Fibroblast of skin of left biceps (primary cell): ENCODE measurements around the gene JARID2.
A peak's percentile ranks its signal among the peaks of the same experiment; 100 is the strongest.

ENCODE experiments used
- DNase-seq, 2 experiments: peaks; one replicate each; pipeline ENCODE4 v3.0.0-alpha.2; 2013; ENCODE audit warnings: low read depth in 2 of 2

JARID2 gene

GRCh38 chr6:15374119-15374518 is 128.2 kb downstream of the JARID2 start:
- no peak for DNase-seq

GRCh38 chr6:15375018-15375417 is 129.1 kb downstream of the JARID2 start:
- no peak for DNase-seq

GRCh38 chr6:15375638-15376290 is 129.9 kb downstream of the JARID2 start:
- DNase-seq: no peak

GRCh38 chr6:15376900-15377487 is 131.1 kb downstream of the JARID2 start:
- DNase-seq: no peak

GRCh38 chr6:15378272-15378671 is 132.4 kb downstream of the JARID2 start:
- no peak for DNase-seq

- DNase-seq: no peak
Observed at GRCh38 chr6:15378866-15379265, 133.0 kb downstream of the JARID2 start.

GRCh38 chr6:15380351-15380750 is 134.5 kb downstream of the JARID2 start:
- no peak for DNase-seq

GRCh38 chr6:15382089-15382488 is 136.2 kb downstream of the JARID2 start:
- no peak for DNase-seq

- DNase-seq: no peak
Observed at GRCh38 chr6:15382712-15383111, 136.8 kb downstream of the JARID2 start.

GRCh38 chr6:15384901-15385300 is 139.0 kb downstream of the JARID2 start:
- DNase-seq: no peak

- no peak for DNase-seq
Observed at GRCh38 chr6:15385521-15385920, 139.7 kb downstream of the JARID2 start.

- DNase-seq: no peak
Observed at GRCh38 chr6:15386110-15386755, 140.4 kb downstream of the JARID2 start.

GRCh38 chr6:15386756-15387112 is 140.9 kb downstream of the JARID2 start:
- no peak for DNase-seq

- peak in 1 of 2 experiments; percentile 26 for DNase-seq
Observed at GRCh38 chr6:15387118-15387517, 141.2 kb downstream of the JARID2 start.

- DNase-seq: no peak
Observed at GRCh38 chr6:15389084-15389764, 143.4 kb downstream of the JARID2 start.

GRCh38 chr6:15389765-15390723 is 144.2 kb downstream of the JARID2 start:
- DNase-seq: no peak

- no peak for DNase-seq
Observed at GRCh38 chr6:15391500-15391899, 145.6 kb downstream of the JARID2 start.

GRCh38 chr6:15392182-15392581 is 146.3 kb downstream of the JARID2 start:
- DNase-seq: no peak

- DNase-seq: no peak
Observed at GRCh38 chr6:15393605-15394004, 147.7 kb downstream of the JARID2 start.

- no peak for DNase-seq
Observed at GRCh38 chr6:15395087-15395486, 149.2 kb downstream of the JARID2 start.

GRCh38 chr6:15396808-15397207 is 150.9 kb downstream of the JARID2 start:
- no peak for DNase-seq
